HG03064 (cell line): ENCODE measurements around the gene HLCS.

ENCODE experiments used
- ATAC-seq: cut with Tn5 transposase; IDR thresholded peaks from one replicate; pipeline ENCODE4 v1.9.1; 2021; ENCODE audit warnings: low read depth; ENCODE audit not compliant: unreplicated experiment

The HLCS gene

GRCh38 chr21:36987845-36988244 is 21.4 kb upstream of the HLCS start:
- ATAC-seq: no peak

DNA sequence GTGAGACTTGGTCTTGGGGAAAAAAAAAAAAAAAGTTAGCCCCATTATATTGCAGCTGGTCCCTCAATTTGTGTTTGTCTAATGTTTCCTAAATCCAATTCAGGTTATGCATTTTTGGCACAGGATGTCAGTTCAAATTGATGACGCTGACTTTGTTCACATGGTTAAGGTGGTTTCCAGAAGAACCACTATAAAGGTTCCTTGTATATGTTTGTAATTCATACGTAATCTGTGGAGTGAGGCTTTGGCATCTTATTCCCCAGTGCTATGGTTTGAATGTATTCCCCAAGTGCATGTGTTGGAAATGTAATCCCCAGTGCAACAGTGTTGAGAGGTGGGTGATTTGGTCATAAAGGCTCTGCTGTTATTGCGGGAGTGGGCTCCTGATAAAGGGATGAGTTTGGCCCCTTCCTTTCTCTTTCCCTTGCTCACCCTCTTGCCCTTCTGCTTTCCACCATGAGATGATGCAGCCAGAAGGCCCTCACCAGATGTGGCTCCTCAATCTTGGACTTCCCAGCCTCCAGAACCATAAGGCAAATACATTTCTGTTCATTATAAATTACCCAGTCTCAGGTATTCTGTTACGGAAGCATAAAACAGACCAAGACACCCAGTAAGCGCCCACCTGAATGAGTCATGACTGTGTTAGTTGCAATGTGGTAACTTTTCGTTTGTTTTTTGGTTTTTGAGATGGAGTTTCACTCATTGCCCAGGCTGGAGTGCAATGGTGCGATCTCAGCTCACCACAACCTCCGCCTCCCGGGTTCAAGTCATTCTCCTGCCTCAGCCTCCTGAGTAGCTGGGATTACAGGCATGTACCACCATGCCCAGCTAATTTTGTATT is 19.5 kb upstream of the HLCS start:
- no peak for ATAC-seq

GRCh38 chr21:36981977-36982700 is 15.7 kb upstream of the HLCS start:
- ATAC-seq: no peak

GRCh38 chr21:36981049-36981391 is 14.6 kb upstream of the HLCS start:
- no peak for ATAC-seq

- ATAC-seq: no peak
Measured at GRCh38 chr21:36980280-36981048, 14.0 kb upstream of the HLCS start.

GRCh38 chr21:36976882-36977651 is 10.6 kb upstream of the HLCS start:
- ATAC-seq: no peak

GRCh38 chr21:36976228-36976861 is 9.9 kb upstream of the HLCS start:
- ATAC-seq: no peak

GRCh38 chr21:36974851-36975192 is 8.4 kb upstream of the HLCS start:
- no peak for ATAC-seq

DNA sequence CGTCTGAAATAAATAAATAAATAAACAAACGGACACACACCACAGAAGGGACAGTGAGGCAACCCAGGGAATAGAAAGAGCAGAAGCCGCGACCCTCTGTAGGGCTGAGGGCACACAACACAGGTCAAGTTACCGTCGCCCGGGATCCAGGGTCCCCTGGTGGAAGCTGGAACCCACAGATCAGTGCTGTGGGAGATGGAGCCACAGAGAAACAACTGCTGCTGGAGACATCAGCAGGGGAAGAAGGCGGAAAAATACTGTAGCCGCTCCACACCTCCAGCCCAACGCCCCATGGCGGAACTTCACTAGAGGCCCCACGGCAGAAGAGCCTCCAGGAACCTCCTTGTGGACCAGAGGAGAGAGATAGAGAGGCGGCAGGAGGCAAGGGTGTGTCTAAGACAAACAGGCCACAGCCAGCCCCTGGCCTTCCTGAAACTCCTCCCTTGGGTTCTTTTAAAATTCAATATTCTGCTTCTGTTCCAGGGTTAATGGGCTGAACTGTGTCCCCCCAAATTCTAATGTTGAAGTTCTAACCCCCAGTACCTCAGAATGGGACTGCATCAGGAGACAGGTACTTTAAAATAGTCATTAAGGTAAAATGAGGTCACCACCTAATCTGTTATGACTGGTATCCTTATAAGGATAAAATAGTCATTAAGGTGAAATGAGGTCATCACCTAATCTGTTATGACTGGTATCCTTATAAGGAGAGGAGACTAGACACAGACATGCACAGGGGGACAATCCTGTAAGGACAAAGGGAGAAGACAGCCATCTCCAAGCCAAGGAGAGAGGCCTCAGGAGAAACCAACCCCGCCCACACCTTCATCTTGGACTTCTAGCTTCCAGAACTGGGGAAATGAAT is 7.7 kb upstream of the HLCS start:
- no peak for ATAC-seq

GRCh38 chr21:36968976-36969375 is 2.5 kb upstream of the HLCS start:
- no peak for ATAC-seq

DNA sequence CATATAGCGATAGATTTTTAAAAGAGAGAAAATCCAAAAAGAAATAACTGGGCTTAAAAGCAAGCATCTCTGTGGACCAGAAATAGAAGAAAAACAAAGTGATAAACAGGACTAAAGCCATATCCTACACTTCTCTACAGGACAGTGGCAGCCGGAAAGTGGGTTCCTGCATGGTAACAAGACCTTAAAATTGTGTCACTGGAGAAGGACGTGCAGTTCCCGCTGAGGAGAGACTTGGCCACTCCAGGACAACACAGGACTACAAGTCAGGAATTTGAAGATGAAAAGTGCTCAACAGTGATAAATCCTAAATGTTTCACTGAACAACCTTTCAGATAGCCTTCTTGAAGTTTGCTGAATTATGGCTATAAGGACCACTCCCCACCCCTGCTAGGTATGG is 1.9 kb upstream of the HLCS start:
- no peak for ATAC-seq

- ATAC-seq: peak; percentile 26
Measured at GRCh38 chr21:36966821-36967768, 626 bp upstream of the HLCS start.

GRCh38 chr21:36965720-36966065 is 776 bp downstream of the HLCS start:
- no peak for ATAC-seq

- no peak for ATAC-seq
Measured at GRCh38 chr21:36964827-36965719, 1.4 kb downstream of the HLCS start.

DNA sequence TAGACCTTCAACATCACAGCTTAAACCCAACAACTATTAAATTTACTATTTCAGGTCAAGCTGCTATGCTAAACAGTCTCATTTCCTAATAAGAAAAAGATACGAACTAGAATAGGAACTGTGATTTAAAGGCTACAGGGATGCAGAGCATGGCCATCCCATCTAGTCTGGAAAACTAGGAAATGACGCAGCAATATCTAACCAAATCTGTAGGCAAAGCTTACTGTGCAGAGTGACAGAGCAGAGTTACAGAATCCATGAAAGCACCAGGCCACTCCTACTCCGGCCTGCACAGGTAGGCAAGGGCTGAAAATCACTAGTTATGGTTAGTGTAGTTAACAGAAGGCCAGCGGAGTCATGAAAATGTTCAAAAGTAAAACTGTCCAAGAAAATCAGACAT is 2.1 kb downstream of the HLCS start:
- no peak for ATAC-seq

DNA sequence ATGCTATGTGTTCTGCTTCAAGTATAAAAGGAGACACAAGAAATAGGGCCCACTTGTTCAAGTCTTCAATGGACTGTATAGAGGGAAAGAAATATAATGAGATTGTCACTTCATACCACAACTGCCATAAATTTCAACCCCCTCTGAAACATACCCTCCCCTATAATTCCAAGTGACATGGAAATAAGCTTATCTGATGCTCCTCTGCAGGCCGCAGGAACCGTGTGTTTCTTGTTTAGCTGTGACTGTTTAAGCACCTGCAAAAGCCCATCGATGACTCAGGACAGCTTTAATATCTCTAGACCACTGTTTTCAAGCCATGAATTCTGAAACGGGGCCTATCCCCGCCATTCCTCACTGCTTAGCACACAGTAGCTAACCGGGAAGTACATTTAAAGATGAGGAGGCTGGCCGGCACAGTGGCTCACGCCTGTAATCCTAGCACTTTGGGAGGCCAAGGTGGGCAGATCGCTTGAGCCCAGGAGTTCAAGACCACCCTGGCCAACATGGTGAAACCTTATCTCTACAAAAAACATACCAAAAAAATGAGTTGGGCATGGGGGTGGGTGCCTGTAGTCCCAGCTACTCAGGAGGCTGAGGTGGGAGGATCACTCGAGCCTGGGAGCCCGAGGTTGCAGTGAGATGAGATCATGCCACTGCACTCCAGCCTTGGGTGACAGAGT is 4.2 kb downstream of the HLCS start:
- no peak for ATAC-seq
